Measurements from ENCODE around the gene GRM4. TPM values are rescaled to one million over a fixed set of nuclear protein-coding genes. Genes with fewer than 3 reads are reported as not detected.

GRM4 gene
- total RNA-seq, 1 donor from 2014 or later: not detected

DNA sequence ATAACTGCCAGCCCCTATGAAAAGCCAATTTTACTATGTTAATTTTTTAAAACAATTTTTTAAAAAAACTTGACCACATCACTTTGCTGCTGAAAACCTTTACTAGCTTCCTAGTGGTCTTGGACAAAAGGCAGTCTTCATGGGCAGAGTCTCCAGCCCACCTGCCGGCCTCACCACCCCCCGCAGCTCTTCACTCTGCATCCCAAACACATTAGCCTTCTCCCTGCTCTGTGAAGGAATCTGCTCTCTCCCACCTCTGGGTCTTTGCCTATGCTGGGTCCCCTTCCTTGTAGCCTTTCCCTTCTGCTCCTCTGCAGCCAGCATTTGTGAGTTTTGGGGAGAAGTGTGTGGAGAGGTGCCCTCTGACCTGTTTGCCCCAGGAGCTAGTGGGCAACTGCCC is 171.4 kb downstream of the GRM4 start:
- Histone ChIP-seq H3K4me1 (no peaks in the 10 kb centered on the region), H3K27me3 (no peaks in the 10 kb centered on the region), H3K27ac (no peak overlapping the region), H3K36me3 (no peaks in the 10 kb centered on the region), H3K4me3 (no peak overlapping the region), H3K9me3 (no peaks in the 10 kb centered on the region)
- intact Hi-C loops (cut with DNase I): no loop called here
- TF ChIP-seq CTCF (IDR thresholded peaks at IDR 0.05): no peak
- DNase-seq (ENCODE audit: low spot score in 2 of 2): peak in 1 of 2 donors; percentile 5

GRCh38 chr6:33974030-33974429 is 171.9 kb downstream of the GRM4 start:
- TF ChIP-seq CTCF (IDR thresholded peaks at IDR 0.05): no peak
- no peak overlapping the region for H3K27ac ChIP-seq
- no peak for DNase-seq (ENCODE audit: low spot score in 2 of 2)
- no peaks in the 10 kb centered on the region for H3K27me3 ChIP-seq
- no peaks in the 10 kb centered on the region for H3K4me1 ChIP-seq
- intact Hi-C loops (cut with DNase I): no loop called here
- no peaks in the 10 kb centered on the region for H3K9me3 ChIP-seq
- H3K4me3 ChIP-seq: no peak overlapping the region
- H3K36me3 ChIP-seq: no peaks in the 10 kb centered on the region

GRCh38 chr6:33971580-33971979 is 174.3 kb downstream of the GRM4 start:
- intact Hi-C loops (cut with DNase I): no loop called here
- H3K27me3 ChIP-seq: no peaks in the 10 kb centered on the region

More at GRCh38 chr6:33971580-33971979, 174.3 kb downstream of the GRM4 start:
- H3K4me1 ChIP-seq: no peaks in the 10 kb centered on the region
- H3K9me3 ChIP-seq: no peaks in the 10 kb centered on the region
- no peaks in the 10 kb centered on the region for H3K36me3 ChIP-seq
- H3K4me3 ChIP-seq: no peak overlapping the region
- no peak for DNase-seq (ENCODE audit: low spot score in 2 of 2)
- TF ChIP-seq CTCF (IDR thresholded peaks at IDR 0.05): no peak
- no peak overlapping the region for H3K27ac ChIP-seq

Other genes starting within 250 kb of the GRM4 start
- 21.4 TPM for gene HMGA1, start 90.8 kb upstream of the GRM4 start, total RNA-seq
- 9.2 TPM for gene SMIM29, start 102.9 kb upstream of the GRM4 start, total RNA-seq
- gene NUDT3, start 246.6 kb upstream of the GRM4 start, total RNA-seq: 18.8 TPM